Suppressor macrophage (primary cell): ENCODE data around the gene PKN3.
A peak's percentile ranks its signal among the peaks of the same experiment; 100 is the strongest.
"Not testable (repeated sequence)": the region's sequence is repeated elsewhere in the genome, so short reads cannot be mapped to it uniquely, and the experiment has no call there.

Source experiments
- DNase-seq, 4 experiments: peaks; one replicate each; pipeline ENCODE4 v3.0.0-alpha.2; 2020 to 2022

The PKN3 gene

DNA sequence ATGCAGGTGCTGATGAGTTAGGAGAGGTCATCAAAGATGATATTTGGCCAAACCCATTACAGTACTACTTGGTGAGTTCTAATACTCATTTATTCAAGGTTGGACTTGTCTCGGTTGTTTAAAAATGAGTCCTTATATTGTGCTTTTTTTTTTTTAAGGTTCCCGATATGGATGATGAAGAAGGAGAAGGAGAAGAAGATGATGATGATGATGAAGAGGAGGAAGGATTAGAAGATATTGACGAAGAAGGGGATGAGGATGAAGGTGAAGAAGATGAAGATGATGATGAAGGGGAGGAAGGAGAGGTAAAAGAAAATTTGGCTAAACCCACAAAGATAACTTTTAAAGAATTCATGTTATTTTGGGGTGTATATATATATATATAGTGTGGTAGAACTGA, 8.6 kb upstream of the PKN3 start:
- not testable (repeated sequence) for DNase-seq

DNA sequence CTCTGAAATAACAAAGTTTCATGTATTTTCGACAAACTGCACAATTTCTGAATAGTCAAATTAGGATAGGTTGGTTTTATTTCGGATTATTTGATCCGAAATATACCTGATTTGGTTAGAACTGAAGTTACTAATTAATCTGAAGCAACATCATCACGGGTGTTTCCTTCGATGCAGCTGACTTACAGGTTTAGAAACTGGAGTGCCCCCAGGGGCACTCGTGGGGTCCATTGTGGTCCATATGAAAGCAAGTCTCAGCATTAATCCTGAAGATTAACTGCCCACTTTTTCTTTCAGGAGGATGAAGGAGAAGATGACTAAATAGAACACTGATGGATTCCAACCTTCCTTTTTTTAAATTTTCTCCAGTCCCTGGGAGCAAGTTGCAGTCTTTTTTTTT, 8.0 kb upstream of the PKN3 start:
- no peak for DNase-seq

DNA sequence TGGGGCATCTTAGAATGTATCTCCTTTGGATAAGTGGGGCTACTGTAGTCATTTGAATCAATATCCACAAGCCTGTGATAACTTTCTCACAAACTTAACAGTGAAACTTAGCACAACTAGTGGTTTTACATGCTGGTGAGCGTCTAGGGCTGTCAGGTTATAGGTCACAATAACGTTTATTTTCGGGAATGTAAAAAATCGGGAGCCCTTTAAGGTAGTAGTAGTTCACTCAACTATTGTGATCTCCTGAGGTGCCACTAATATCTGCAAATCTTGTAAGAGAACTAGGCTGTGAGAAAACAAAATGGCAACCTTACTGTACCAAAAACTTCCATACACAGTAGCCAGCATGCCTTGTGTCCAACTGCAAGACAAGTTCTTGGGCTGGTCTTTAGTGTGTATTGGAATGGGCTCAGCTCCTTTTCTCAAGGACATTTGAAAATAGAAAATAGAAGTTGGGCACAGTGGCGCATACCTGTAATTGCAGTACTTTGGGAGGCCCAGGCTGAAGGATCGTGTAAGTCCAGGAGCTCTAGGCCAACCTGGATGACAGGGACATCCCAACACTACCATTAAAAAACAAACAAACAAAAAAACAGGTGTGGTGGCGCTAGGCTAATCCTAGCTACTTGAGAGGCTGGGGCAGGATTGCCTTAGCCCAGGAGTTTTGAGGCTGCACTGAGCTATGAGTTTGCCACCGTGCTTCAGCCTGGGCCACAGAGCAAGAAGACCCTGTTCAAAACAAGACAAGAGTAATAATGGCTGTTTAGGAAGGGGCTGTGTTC, 5.2 kb upstream of the PKN3 start:
- no peak for DNase-seq

DNA sequence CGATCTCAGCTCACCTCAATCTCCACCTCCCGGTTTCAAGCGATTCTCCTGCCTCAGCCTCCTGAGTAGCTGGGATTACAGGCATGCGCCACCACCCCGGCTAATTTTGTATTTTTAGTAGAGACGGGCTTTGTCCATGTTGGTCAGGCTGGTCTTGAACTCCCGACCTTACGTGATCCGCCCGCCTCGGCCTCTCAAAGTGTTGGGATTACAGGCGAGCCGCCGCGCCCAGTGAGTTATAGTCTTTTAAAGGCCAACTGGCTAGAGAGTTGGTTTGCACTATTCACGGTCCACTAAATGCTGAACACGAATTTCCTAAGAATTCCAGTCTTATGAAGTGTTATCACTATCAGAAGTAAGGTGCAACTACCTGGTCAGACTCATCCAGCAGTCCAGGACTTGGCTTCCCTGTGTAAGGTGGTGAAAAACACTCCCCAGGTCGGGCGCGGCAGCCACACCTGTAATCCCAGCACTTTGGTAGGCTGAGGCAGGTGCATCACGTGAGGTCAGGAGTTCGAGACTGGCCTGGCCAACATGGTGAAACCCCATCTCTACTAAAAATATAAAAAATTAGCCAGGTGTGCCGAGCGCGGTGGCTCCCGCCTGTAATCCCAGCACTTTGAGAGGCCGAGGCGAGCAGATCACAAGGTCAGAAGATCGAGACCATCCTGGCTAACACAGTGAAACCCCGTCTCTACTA, 3.1 kb upstream of the PKN3 start:
- DNase-seq: not testable (repeated sequence)

DNA sequence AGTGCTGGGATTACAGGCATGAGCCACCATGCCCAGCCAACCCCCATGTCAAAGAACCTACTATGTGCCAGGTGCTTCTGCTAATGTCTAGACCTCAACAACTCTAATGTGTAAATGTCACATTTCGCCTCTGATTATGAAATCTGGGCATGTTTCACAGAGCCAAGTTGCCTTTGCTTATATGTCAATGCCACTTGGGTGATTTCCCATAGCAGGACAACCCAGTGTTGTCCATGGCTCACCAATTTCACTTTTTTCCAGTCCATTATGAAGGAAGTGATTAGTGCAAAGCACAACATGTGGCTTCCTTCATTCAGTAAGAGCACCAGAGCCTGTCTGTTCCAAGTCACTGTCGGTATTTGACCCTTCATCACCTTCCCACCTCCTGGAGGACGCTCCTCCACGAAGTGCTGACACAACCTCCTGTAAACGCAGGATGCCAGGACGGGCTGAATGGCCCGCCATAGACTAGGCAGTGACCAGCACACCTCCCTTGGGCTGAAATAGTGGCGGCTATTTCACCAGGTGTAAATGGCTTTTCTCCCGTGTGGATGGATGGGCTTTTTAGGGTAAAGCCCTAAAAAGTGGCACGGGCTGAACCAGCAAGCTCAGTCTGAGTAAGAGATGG, 962 bp upstream of the PKN3 start:
- DNase-seq: peak in 1 of 4 experiments; percentile 18

DNA sequence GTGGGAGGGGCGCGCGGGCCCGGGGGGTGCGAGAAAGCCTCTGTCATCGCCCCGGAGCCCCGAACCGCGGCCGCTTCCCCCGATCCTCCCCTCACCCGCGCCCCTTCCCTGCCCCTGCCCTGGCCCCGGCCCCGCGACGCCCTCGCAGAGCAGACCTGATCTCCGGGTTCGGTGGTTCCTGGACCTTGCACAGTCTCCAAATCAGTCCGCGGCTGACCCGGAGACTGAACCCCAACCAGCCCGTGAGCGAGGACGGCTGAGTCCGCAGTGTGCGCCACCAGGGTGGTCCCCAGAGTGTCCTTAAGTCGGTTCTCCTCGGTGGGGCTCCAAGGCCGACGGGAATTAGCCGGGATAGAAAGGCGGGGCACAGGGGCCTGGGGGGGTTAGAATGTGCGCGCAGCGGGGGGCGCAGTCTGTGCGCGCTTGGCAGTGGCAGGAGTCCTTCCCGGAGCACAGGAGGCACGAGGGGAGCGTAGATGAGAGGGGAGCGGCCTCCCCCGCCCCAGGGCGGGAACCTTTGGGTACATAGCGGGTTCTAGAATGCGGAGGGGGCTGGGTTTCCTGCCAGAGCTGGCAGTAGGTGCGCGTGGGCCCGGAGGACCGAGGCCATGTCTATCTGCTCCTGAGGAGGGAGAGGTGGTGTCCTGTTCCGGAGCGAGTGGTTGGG, 779 bp downstream of the PKN3 start:
- peak in 2 of 4 experiments; percentile 25 to 44 for DNase-seq

DNA sequence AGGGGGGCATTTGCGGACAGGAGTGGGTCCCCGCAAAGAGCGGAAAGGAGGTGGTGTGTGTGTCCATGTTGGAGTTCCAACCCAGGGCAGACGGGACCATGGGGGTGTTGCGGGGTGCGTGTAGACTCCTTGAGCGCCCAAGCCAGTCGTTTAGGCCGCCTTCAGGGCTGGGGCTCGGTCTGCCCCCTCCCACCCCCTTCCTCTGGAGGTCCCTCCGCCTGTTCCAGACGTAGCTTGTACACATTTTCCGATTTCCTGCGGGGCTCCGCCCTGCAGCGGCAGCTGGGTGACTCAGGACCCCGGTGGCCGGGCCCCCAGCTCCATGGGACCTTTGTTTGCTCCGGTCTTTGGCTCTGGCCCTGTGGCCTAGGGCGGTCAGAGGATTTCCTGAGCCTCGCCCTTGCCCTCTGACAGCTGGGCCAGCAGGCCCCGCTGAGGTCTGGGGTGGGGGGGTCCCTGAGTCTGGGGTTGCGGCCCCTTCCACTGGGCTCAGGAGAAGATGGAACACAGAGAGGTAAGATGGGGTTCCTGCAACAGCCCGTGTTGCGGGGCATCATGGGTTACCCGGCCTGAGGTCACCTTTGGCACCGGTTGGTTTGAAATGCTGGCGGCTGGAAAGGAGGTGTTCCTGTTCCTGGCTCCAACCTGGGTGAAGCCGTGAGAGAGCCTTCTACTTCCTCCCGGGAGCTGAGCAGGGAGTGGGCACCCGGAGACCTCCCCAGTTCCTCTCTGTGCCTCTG, 1.5 kb downstream of the PKN3 start:
- no peak for DNase-seq

DNA sequence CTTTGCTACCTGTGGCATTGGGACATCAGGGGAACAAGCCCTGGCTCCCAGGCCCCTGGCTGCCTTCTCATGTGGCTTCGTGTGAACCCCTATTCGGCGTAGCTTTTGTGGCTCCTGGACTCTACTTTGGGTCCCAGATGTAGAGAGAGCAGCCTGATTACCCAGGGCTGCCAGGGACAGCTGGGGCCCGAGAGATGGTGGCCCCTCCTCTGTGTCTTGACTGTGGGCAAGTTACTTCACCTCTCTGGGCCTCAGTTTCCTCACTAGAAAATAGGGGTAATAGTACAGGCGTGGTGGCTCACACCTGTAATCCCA, 2.0 kb downstream of the PKN3 start:
- DNase-seq: no peak

DNA sequence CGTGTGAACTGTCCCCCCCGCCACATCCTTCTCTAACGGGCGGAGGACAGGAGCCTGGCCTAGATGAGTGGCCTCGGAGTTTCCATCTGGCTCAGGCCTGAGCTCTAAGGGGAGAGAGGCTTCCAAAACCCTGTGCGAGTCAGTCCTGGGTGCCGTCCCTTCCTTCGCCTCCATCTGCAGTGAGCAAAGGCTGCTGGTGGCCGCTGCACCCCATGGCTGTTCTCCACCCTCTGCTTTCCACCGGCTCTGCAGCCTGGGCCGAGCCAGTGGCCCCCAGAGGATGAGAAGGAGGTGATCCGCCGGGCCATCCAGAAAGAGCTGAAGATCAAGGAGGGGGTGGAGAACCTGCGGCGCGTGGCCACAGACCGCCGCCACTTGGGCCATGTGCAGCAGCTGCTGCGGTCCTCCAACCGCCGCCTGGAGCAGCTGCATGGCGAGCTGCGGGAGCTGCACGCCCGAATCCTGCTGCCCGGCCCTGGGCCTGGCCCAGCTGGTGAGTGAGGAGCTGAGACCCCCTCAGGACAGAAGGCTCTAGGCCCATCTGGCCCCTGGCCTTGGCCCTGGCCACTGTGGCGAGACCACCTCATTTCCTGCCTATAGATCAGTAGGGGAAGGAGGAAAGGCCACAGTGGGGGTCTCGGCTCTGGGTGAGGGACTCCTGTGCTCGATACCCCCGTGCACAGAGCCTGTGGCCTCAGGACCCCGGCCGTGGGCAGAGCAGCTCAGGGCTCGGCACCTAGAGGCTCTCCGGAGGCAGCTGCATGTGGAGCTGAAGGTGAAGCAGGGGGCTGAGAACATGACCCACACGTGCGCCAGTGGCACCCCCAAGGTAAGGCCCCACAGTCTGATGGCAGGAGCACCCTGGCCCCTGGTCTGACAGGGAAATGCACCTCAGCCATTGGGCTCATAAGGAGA, 3.0 kb downstream of the PKN3 start:
- DNase-seq: no peak

DNA sequence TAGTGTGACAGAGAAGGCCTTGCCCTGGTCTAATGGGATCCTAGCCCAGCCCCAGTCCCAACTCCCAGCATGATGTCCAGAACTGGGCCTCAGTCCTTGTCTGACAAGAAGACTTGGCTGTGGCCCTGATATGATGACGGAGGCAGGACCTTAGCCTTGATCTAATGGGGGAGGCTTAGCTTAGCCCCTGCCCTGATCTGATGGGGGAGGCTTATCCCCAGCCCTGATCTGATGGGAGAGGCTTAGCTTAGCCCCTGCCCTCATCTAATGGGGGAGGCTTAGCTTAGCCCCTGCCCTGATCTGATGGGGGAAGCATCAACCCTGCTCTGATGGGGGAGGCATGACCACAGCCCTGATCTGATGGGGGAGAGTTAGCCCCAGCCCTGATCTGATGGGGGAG, 3.7 kb downstream of the PKN3 start:
- no peak for DNase-seq

DNA sequence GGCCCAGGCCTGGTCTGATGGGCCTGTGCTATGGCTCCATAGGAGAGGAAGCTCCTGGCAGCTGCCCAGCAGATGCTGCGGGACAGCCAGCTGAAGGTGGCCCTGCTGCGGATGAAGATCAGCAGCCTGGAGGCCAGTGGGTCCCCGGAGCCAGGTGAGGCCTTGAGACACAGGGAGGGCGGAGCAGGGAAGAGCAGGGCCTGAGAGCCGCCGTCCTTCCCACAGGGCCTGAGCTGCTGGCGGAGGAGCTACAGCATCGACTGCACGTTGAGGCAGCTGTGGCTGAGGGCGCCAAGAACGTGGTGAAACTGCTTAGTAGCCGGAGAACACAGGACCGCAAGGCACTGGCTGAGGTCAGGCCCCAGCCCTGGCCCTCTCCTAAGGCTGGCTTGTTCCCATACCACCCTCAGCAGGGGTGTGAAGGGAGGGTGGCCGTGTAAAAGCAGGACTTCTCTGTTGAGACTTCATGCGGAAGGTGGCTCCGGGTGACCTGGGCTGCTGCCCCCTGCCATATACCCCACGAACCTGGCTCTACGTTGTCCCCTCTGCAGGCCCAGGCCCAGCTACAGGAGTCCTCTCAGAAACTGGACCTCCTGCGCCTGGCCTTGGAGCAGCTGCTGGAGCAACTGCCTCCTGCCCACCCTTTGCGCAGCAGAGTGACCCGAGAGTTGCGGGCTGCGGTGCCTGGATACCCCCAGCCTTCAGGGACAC, 4.5 kb downstream of the PKN3 start:
- no peak for DNase-seq

DNA sequence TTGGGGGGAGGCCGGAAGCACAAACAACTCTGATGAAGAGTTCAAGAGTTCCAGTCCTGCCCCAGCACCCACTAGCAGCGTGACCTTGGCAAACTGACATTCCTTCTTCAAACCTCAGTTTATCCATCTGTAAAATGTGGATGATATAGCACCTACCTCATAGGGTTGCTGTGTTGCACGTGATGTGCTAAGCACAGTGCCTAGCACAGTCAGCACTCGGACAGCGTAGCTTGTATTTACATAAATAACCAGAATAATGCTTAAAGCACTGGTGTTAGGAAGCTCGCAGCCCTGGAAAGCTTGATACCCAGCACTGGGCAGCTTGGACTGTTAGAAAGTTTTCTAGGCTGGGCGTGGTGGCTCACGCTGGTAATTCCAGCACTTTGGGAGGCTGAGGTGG, 5.1 kb downstream of the PKN3 start:
- no peak for DNase-seq

DNA sequence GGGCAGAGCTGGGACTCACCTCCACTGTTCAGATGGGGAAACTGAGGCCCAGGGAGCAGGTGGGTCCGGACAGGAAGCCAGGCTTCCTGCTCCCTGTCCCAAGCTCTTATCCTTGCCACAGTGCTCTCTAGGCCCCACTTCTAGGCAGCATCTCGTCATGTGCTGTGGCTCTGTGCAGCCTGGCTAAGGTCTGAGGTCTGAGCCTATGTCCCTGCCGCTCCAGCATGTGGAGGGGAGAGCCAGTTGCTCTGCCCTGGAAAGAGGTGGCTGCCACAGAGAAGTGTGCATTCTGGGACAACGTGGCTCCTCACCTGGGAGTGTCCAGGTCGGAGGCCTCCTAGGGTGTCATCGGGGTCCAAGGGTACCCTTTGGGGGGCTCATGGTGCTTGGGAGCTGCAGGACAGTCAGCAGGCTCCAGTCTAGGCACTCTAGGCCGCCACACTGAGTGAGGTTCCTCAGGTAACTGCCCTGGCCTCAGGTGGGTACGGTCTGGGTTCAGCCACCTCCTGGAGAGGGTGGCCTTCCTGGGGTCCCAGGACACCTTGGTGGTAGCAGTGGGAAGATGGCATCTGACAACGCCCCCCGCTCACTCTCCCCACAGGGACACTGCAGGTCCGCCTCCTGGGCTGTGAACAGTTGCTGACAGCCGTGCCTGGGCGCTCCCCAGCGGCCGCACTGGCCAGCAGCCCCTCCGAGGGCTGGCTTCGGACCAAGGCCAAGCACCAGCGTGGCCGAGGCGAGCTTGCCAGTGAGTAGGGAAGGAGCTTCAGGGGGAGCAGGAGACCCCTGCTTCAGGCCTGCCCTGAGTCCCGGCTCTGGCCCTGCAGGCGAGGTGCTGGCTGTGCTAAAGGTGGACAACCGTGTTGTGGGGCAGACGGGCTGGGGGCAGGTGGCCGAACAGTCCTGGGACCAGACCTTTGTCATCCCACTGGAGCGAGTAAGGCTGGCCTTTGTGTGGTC, 10.4 kb downstream of the PKN3 start:
- no peak for DNase-seq

DNA sequence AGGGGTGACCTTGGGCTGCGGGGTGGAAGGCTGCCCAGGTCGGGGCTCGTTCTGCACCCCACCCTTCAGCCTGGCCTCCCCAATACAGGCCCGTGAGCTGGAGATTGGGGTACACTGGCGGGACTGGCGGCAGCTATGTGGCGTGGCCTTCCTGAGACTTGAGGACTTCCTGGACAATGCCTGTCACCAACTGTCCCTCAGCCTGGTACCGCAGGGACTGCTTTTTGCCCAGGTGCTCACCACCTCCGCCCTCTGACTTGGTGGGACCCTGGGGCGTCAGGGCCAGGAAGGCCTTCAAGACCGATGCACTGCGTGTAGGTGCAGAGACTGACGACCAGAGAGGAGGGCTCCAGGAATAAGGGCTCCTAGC, 11.1 kb downstream of the PKN3 start:
- DNase-seq: no peak

DNA sequence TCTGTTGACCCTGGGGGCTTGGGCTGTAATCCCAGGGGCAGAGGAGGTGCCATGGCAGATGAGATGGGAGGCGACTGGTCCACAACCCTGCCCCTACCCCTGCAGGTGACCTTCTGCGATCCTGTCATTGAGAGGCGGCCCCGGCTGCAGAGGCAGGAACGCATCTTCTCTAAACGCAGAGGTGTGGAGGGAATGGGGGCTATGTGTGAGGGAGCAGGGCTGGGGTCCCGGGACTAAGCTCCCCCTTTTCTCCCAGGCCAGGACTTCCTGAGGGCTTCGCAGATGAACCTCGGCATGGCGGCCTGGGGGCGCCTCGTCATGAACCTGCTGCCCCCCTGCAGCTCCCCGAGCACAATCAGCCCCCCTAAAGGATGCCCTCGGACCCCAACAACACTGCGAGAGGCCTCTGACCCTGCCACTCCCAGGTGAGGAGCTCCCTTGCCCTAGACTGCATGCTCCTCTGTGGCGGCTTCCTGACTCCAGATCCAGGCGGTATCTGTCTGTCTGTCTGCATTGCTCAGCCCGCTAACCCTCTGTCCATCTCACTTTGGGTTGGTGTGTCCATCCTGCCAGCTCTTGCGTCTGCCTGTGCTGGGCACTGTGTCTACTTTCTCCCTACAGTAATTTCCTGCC, 11.8 kb downstream of the PKN3 start:
- DNase-seq: no peak

DNA sequence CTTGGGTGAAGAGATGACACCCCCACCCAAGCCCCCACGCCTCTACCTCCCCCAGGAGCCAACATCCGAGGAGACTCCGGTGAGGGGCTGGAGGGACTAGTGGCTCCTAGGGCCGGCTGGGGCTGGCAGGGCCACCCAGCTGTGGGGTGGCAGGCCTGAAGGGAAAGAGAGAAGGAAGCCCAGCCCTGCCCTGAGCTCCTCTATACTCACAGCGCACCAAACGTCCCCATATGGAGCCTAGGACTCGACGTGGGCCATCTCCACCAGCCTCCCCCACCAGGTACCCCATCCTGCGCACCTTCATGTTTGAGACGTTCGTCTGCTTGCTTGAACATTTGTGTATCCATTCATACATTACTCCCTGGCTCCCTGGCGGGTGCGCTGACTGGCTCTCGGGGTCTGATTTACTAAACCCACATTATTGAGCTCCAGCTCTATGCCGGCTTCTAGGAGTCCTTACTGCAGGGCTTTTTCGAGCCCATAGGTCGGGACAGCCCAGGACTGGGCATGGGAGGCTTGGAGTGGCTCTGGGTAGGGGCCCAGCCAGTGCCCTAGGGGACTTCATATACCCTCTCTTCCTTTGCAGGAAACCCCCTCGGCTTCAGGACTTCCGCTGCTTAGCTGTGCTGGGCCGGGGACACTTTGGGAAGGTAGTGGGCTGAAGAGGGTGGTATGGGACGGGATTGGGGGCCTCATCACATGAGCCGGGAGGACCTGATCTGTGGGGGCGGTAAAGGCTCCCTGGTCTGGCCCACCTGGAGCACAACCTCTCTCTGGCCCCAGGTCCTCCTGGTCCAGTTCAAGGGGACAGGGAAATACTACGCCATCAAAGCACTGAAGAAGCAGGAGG, 12.5 kb downstream of the PKN3 start:
- no peak for DNase-seq

DNA sequence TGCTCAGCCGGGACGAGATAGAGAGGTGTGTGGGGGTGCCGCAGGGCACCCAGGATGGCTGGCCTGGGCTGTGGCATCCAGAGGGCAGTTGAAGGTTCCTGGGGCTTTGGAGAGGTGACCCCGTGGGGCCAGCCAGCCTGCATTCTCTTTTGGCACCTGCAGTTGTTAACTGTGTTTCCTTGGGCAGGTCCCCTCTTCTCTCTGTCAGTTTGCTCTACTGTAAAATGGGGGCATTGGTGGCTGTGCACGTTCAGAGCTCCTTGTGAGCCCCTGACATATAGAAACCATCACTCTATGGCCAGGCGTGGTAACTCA, 13.1 kb downstream of the PKN3 start:
- no peak for DNase-seq

DNA sequence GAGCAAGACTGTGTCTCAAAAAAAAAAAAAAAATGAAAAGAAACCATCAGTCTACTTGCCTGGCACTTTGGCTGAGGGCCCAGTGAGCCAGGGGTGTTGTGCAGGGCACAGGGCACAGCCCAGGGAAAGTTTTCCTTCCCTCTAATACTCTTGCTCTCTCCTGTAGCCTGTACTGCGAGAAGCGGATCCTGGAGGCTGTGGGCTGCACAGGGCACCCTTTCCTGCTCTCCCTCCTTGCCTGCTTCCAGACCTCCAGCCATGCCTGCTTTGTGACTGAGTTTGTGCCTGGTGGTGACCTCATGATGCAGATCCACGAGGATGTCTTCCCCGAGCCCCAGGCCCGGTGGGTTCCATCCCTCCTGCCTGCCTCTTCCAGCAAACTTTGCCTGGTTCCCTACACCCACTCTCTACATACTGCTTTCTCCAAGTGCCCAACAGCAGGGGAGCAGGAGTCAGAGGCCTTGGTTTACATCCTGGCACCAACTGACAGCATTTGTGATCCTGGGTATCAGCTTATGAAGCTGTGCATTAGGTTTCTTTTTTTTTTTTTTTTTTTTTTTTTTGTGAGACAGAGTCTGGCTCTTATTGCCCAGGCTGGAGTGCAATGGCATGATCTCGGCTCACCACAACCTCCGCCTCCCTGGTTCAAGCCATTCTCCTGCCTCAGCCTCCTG, 14.4 kb downstream of the PKN3 start:
- DNase-seq: no peak
